NCI-H128 (cell line): ENCODE data around the gene ZNF630.
"Not testable (repeated sequence)": the region's sequence is repeated elsewhere in the genome, so short reads cannot be mapped to it uniquely, and the experiment has no call there.

ENCODE experiments used
- DNase-seq: peaks from one replicate; lab custom pipeline; 2025; ENCODE audit not compliant: unreplicated experiment; lab: John Stamatoyannopoulos, UW

ZNF630 gene

GRCh38 chrX:48030237-48030636, 41.2 kb downstream of the ZNF630 start:
- no peak for DNase-seq

GRCh38 chrX:48028091-48028490, 43.3 kb downstream of the ZNF630 start:
- DNase-seq: no peak

GRCh38 chrX:48027545-48027944, 43.9 kb downstream of the ZNF630 start:
- not testable (repeated sequence) for DNase-seq

- peak; percentile 14 for DNase-seq
Measured at GRCh38 chrX:48025561-48025960, 45.9 kb downstream of the ZNF630 start.

GRCh38 chrX:48022738-48023137, 48.7 kb downstream of the ZNF630 start:
- no peak for DNase-seq

GRCh38 chrX:48022100-48022499, 49.3 kb downstream of the ZNF630 start:
- DNase-seq: no peak

- peak; percentile 79 for DNase-seq
Measured at GRCh38 chrX:48021026-48021900, 50.2 kb downstream of the ZNF630 start.

GRCh38 chrX:48020472-48020871, 51.0 kb downstream of the ZNF630 start:
- DNase-seq: not testable (repeated sequence)

- DNase-seq: not testable (repeated sequence)
Measured at GRCh38 chrX:48019892-48020291, 51.5 kb downstream of the ZNF630 start.

GRCh38 chrX:48016583-48017310, 54.7 kb downstream of the ZNF630 start:
- DNase-seq: not testable (repeated sequence)

- DNase-seq: not testable (repeated sequence)
Measured at GRCh38 chrX:48009445-48009960, 61.9 kb downstream of the ZNF630 start.
